ENCODE data around the gene NOXA1.
"Not testable (repeated sequence)": the region's sequence is repeated elsewhere in the genome, so short reads cannot be mapped to it uniquely, and the experiment has no call there.

Gene NOXA1

GRCh38 chr9:137406085-137406760 is 17.0 kb upstream of the NOXA1 start:
- no peak for DNase-seq

- DNase-seq, result peak; percentile 83
Observed at GRCh38 chr9:137406876-137407589, 16.2 kb upstream of the NOXA1 start.

- DNase-seq, result peak; percentile 75
Observed at GRCh38 chr9:137407590-137408300, 15.4 kb upstream of the NOXA1 start.

- DNase-seq, result no peak
Observed at GRCh38 chr9:137408651-137409405, 14.4 kb upstream of the NOXA1 start.

GRCh38 chr9:137409515-137409914 is 13.7 kb upstream of the NOXA1 start:
- no peak for DNase-seq

GRCh38 chr9:137410236-137410890 is 12.8 kb upstream of the NOXA1 start:
- not testable (repeated sequence) for DNase-seq

GRCh38 chr9:137410891-137411249 is 12.3 kb upstream of the NOXA1 start:
- peak; percentile 28 for DNase-seq

GRCh38 chr9:137411260-137411644 is 11.9 kb upstream of the NOXA1 start:
- peak; percentile 28 for DNase-seq

- peak; percentile 76 for DNase-seq
Observed at GRCh38 chr9:137411645-137412380, 11.4 kb upstream of the NOXA1 start.

- DNase-seq, result peak; percentile 11
Observed at GRCh38 chr9:137412431-137412830, 10.8 kb upstream of the NOXA1 start.

GRCh38 chr9:137415451-137415850 is 7.7 kb upstream of the NOXA1 start:
- DNase-seq, result peak; percentile 12

GRCh38 chr9:137416006-137416562 is 7.1 kb upstream of the NOXA1 start:
- DNase-seq, result peak; percentile 5

- DNase-seq, result peak; percentile 15
Observed at GRCh38 chr9:137416563-137417151, 6.5 kb upstream of the NOXA1 start.

GRCh38 chr9:137417161-137418021 is 5.8 kb upstream of the NOXA1 start:
- peak; percentile 10 for DNase-seq

GRCh38 chr9:137421838-137422603 is 1.2 kb upstream of the NOXA1 start:
- no peak for DNase-seq

- DNase-seq, result peak; percentile 39
Observed at GRCh38 chr9:137423514-137424291, 510 bp downstream of the NOXA1 start.

- DNase-seq, result peak; percentile 46
Observed at GRCh38 chr9:137426018-137426681, 3.0 kb downstream of the NOXA1 start.
